GM12872 (cell line): ENCODE results near the gene DLX1.

ENCODE experiments used
- TF ChIP-seq, protein P1 (sequence below): IDR thresholded peaks from 3 replicates; pipeline ENCODE4 v1.5.1; 2011; ENCODE audit warnings: low read depth, mild to moderate bottlenecking, low read length, moderate library complexity; ENCODE audit not compliant: insufficient read depth

DLX1 gene

GRCh38 chr2:172134270-172134669 lies 49.0 kb downstream of the DLX1 start:
- TF ChIP-seq, protein P1, sequence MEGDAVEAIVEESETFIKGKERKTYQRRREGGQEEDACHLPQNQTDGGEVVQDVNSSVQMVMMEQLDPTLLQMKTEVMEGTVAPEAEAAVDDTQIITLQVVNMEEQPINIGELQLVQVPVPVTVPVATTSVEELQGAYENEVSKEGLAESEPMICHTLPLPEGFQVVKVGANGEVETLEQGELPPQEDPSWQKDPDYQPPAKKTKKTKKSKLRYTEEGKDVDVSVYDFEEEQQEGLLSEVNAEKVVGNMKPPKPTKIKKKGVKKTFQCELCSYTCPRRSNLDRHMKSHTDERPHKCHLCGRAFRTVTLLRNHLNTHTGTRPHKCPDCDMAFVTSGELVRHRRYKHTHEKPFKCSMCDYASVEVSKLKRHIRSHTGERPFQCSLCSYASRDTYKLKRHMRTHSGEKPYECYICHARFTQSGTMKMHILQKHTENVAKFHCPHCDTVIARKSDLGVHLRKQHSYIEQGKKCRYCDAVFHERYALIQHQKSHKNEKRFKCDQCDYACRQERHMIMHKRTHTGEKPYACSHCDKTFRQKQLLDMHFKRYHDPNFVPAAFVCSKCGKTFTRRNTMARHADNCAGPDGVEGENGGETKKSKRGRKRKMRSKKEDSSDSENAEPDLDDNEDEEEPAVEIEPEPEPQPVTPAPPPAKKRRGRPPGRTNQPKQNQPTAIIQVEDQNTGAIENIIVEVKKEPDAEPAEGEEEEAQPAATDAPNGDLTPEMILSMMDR = no peak

- TF ChIP-seq, protein P1 = no peak
Observed at GRCh38 chr2:172135446-172135845, 50.1 kb downstream of the DLX1 start.

GRCh38 chr2:172137109-172137508 lies 51.8 kb downstream of the DLX1 start:
- TF ChIP-seq, protein P1 = no peak

DNA sequence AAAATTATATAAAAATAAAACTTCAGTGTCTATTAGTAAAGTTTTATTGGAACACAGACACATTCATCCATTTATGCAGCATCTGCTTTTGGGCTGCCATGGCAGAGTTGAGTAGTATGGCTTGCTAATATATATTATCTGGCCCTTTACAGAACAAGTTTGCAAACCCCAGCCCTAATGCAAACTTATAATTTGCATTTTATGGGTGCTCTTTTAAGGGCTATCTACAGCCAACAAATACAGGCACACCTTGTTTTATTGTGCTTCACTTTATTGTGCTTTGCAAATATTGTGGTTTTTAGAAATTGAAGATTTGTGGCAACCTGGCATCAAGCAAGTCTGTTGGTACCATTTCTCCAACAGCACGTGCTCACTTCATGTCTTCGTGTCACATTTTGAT lies 52.6 kb downstream of the DLX1 start:
- TF ChIP-seq, protein P1 = no peak
